Osteocyte (in vitro differentiated cells): ENCODE results near the gene SULT4A1. TPM values are rescaled to one million over a fixed set of nuclear protein-coding genes. Genes with fewer than 3 reads are reported as not detected.

Experiments
- DNase-seq: peaks from one replicate; pipeline ENCODE4 v3.0.0; 2021; ENCODE audit warnings: mixed read lengths; ENCODE audit not compliant: unreplicated experiment; ENCODE audit errors: extremely low spot score
- H3K27ac Mint-ChIP-seq: one replicate; pipeline ENCODE4 v1.8.0; 2021; ENCODE audit warnings: mild to moderate bottlenecking, mixed read lengths; ENCODE audit not compliant: unreplicated experiment
- H3K27me3 Mint-ChIP-seq: one replicate; pipeline ENCODE4 v1.8.0; 2021; ENCODE audit warnings: mixed read lengths; ENCODE audit not compliant: unreplicated experiment
- H3K36me3 Mint-ChIP-seq: one replicate; pipeline ENCODE4 v1.8.0; 2021; ENCODE audit warnings: mixed read lengths; ENCODE audit not compliant: unreplicated experiment
- H3K4me1 Mint-ChIP-seq: one replicate; pipeline ENCODE4 v1.8.0; 2021; ENCODE audit warnings: mixed read lengths; ENCODE audit not compliant: unreplicated experiment
- H3K4me3 Mint-ChIP-seq: one replicate; pipeline ENCODE4 v1.8.0; 2021; ENCODE audit warnings: mild to moderate bottlenecking, moderate library complexity, mixed read lengths; ENCODE audit not compliant: unreplicated experiment
- H3K9me3 Mint-ChIP-seq: one replicate; pipeline ENCODE4 v1.8.0; 2021; ENCODE audit warnings: mixed read lengths; ENCODE audit not compliant: unreplicated experiment
- total RNA-seq: library from RNA; stranded (reverse); gene quantifications from 2 replicates; pipeline ENCODE4 v1.2.1, GENCODE V29; 2021
- TF ChIP-seq, protein P1 (sequence below): fragments of 200-600 bp; sonication (generic); IDR thresholded peaks from 2 replicates; pipeline ENCODE4 v1.5.0; 2021; ENCODE audit warnings: antibody characterized with exemption, mild to moderate bottlenecking, moderate library complexity

The SULT4A1 gene
- total RNA-seq, 1 donor from 2014 or later: not detected

DNA sequence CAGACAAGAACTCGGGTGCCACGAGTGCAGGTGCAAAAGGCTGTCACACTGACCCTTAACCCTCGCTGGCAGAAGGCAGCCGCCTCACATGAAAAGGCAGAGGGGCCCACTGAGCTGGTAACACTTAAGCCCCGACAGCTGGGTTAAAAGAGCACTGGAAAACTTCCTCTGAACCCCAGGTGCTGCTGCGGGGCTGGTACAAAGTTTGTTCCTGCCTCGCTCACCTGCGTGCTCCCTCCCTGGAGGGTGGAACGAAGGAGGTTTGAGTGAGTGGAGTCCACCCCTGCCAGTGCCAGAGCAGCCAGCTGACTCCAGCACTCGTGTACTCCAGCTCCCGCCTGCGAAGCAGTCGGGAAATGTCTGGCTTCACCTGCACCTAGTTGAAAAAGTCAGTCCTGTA lies 12.6 kb downstream of the SULT4A1 start:
- no peaks in the 10 kb centered on the region for H3K9me3 Mint-ChIP-seq
- peaks cover 25% of the 10 kb centered on the region for H3K27me3 Mint-ChIP-seq
- no peak overlapping the region for H3K4me3 Mint-ChIP-seq
- TF ChIP-seq, protein P1, sequence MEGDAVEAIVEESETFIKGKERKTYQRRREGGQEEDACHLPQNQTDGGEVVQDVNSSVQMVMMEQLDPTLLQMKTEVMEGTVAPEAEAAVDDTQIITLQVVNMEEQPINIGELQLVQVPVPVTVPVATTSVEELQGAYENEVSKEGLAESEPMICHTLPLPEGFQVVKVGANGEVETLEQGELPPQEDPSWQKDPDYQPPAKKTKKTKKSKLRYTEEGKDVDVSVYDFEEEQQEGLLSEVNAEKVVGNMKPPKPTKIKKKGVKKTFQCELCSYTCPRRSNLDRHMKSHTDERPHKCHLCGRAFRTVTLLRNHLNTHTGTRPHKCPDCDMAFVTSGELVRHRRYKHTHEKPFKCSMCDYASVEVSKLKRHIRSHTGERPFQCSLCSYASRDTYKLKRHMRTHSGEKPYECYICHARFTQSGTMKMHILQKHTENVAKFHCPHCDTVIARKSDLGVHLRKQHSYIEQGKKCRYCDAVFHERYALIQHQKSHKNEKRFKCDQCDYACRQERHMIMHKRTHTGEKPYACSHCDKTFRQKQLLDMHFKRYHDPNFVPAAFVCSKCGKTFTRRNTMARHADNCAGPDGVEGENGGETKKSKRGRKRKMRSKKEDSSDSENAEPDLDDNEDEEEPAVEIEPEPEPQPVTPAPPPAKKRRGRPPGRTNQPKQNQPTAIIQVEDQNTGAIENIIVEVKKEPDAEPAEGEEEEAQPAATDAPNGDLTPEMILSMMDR: no peak
- no peak overlapping the region for H3K27ac Mint-ChIP-seq
- H3K4me1 Mint-ChIP-seq: no peaks in the 10 kb centered on the region
- no peak for DNase-seq
- H3K36me3 Mint-ChIP-seq: no peaks in the 10 kb centered on the region

DNA sequence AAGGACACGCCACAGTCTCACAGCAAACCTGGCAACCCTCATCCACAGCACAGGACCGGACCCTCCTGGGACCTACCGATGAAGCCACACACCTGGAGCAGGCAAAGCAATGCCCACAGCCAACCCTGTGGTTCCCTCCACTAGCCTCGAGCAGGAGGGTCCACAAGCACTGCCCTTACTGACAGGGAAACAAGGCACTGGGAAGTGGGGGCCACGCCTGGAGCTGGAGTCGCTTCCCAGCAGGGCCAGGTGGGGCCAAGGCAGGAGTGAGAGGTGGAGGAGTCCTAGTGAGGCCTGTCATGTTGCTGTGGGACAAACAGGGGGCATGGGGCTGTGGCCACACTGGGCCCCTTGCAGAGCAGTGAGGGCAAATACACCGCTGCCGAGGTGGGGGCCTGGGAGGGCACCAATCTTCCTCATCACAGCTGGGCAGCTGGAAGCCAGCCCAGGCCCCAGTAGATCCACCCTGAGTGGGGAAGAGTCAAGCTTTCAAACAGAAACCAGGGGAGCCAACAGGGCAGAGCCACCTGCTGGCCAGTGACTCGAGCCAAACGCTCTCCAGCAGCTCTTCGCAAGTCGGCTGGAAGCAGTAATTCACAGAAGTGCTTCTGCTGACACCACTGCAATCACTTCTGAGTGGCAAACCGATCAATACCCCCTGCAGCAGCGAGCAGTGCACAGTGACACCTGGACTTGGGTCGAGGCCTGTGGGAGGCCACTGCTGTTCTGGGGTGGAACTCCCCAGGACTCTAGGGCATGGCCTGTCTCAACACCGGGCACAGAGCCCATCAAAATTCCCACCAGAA lies 13.7 kb downstream of the SULT4A1 start:
- no peaks in the 10 kb centered on the region for H3K36me3 Mint-ChIP-seq
- no peak for DNase-seq
- H3K9me3 Mint-ChIP-seq: no peaks in the 10 kb centered on the region
- H3K4me1 Mint-ChIP-seq: no peaks in the 10 kb centered on the region
- peaks cover 25% of the 10 kb centered on the region for H3K27me3 Mint-ChIP-seq
- TF ChIP-seq, protein P1: peak; percentile 31
- no peak overlapping the region for H3K4me3 Mint-ChIP-seq
- H3K27ac Mint-ChIP-seq: no peak overlapping the region

DNA sequence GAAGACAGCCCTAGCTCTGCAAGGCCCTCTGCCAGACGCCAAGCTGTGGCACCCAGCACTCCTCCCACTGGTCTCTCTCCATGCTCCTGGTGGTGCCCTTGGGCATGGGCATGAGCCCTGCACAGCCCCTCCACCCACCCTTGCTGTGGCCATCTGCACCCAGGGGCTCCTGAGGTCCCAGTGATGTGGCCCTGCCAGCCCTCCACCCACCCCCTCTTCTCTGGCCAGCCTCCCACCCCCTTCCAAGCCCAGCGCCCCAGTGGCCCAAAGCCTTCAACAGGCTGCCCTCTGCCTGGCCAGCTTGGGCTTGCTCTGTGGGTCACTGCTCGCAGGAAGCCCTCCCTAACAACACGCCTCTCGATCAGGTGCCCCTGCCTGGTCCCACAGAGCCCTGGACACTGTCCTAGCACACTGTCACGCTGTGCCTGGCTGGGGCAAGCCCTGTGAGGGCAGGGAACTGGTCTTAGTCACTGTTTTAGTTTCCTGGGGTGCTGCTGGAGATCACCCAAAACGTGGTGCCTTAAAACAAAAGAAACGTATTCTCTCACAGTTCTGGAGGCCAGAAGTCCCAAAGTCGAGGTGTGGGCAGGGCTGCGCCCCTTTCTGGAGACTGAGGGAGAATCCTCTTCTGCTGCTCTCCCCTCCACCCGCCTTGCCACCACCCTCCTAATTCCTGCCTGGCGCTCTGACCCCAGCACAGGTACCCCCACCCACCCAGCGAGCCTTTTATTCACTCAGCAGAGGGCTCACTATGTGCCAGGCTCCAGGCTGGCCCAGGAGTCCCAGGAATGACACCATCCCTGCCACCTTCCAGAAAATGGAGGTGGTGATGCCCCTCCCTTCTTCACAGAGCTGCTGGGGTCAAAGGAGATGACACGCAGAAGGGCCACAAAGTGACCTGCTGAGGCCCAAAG lies 14.7 kb downstream of the SULT4A1 start:
- Mint-ChIP-seq H3K9me3 (no peaks in the 10 kb centered on the region), H3K4me3 (no peak overlapping the region), H3K36me3 (no peaks in the 10 kb centered on the region), H3K27me3 (peaks cover 25% of the 10 kb centered on the region), H3K27ac (no peak overlapping the region), H3K4me1 (no peaks in the 10 kb centered on the region)
- TF ChIP-seq, protein P1: no peak
- no peak for DNase-seq

GRCh38 chr22:43846966-43847365 lies 15.3 kb downstream of the SULT4A1 start:
- peaks cover 24% of the 10 kb centered on the region for H3K27me3 Mint-ChIP-seq
- H3K4me1 Mint-ChIP-seq: no peaks in the 10 kb centered on the region
- H3K36me3 Mint-ChIP-seq: no peaks in the 10 kb centered on the region
- no peak for DNase-seq
- no peaks in the 10 kb centered on the region for H3K9me3 Mint-ChIP-seq
- TF ChIP-seq, protein P1: no peak
- H3K4me3 Mint-ChIP-seq: no peak overlapping the region
- H3K27ac Mint-ChIP-seq: no peak overlapping the region

DNA sequence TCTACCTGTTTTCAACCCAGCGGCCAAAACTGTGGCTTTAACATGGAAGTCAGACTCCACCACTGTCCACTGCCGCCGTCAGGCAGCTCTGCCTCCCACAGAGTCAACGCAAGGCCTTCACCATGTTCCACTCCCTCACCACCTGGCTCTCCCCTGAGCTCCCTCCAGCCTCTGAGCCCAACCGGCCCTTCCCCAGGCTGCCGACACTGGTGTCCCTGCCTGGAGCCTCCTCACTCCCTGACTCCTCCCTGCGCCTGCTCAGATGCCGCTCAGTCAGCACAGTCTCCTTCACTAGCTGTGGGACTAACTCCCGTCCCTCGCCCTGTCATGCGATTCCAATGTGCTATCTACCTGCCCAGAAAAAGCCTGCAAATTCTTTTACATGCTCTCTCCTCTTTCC lies 16.3 kb downstream of the SULT4A1 start:
- TF ChIP-seq, protein P1: no peak
- DNase-seq: no peak
- Mint-ChIP-seq H3K36me3 (no peaks in the 10 kb centered on the region), H3K27ac (no peak overlapping the region), H3K4me3 (no peak overlapping the region), H3K27me3 (peaks cover 21% of the 10 kb centered on the region), H3K9me3 (no peaks in the 10 kb centered on the region), H3K4me1 (no peaks in the 10 kb centered on the region)
